HG02759 (cell line): ENCODE results near the gene GBGT1.
A peak's percentile ranks its signal among the peaks of the same experiment; 100 is the strongest.

Source experiments
- ATAC-seq: cut with Tn5 transposase; IDR thresholded peaks from one replicate; pipeline ENCODE4 v1.9.1; 2021; ENCODE audit warnings: mild to moderate bottlenecking, moderate library complexity; ENCODE audit not compliant: unreplicated experiment

The GBGT1 gene

DNA sequence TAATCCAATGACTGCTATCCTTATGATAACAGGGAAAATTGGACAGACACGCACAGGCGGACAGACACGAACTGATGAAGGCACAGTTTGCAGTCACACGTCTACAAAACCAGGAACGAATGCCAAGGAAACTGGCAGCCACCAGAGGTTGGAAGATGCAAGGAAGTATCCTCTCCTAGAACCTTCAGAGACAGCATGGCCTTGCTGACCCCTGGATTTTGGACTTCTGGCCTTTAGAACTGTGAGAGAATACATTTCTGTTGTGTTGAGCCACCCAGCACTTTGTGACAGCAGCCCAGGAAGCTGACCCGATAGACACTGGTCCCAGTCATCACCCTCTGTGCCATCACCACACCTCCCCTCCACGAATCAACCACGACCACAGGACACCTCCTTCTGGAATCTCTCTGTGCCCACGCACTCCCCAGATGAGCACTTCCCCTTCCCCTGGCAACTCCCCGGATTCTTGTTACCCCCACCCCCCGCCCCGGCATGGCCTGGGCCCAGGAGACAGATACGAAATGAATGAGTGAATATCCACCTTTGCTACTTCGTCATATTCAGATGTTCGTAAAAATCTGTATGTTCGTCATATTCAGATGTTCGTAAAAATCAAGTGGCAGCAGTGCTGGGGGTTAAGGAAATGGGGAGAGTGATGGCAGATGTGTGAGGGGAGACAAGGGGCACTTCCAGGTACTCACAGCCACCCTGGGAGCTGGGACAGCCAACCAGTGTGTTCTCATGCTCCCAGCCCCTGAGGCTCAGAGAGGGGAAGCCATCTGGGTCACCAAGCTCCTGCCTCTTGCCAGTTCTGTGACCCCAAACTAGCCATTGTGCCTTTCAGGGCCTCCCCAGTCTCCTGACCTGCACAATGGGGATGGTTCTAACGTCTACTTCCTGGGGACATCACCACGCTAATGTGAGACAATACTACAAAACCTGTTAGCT lies 18.5 kb downstream of the GBGT1 start:
- no peak for ATAC-seq

DNA sequence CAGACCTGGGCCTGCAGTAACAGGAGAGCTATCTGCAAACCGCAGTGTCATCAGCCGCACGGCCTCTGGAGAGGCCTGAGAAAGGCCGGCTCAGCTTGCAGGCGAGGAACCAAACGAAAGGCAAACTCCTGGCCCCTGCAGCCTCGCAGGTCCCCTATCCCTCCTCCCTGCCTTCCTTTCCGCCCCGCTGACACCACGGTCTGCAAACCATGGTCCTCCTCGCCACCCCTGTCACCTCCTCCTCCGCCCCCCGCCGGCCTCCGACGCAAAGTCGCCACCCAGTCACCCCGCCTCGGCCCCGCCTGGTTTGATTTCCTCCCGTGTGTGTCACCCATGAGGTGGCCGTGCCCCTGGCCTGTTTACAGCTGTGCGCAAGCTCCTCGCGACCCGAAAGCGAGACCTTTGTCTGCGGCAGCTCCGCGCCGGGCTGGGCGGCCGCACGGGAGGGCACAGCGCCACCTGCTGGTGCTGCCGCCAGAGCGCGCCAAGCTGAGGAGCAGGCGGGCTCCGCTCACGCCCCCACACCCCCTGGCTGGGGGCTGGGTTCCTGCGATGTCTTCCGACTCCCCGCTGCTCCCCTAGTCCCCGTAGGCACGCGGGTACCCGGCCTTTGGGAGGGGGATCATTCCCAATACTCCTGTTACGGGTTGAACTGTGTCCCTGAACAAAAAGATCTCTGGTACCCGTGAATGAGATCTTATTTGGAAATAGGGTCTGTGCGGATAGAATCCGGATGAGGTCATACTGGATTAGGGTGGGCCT lies 19.4 kb downstream of the GBGT1 start:
- peak; percentile 57 for ATAC-seq

DNA sequence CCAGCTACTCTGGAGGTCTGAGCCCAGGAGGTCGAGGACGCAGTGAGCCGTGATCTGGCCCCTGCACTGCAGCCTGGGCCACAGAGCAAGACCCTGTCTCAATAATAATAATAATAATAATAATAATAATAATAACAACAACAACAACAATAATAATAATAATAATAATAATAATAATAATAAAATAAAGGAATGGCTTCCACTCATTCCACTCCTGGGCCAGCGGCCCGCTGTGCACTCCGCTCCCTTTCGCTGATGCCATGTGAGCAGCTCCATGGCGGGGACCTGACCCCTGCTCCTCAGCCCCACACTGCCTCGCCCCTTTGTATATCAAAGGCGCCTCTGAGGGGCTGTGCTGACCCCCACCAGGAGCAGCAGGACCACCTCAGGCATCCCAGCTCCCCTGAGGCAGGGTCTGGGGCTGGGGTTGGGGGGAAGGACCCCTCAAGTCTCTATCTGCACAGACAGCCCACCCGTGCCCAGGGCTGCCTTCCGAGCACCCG lies 20.0 kb downstream of the GBGT1 start:
- no peak for ATAC-seq

DNA sequence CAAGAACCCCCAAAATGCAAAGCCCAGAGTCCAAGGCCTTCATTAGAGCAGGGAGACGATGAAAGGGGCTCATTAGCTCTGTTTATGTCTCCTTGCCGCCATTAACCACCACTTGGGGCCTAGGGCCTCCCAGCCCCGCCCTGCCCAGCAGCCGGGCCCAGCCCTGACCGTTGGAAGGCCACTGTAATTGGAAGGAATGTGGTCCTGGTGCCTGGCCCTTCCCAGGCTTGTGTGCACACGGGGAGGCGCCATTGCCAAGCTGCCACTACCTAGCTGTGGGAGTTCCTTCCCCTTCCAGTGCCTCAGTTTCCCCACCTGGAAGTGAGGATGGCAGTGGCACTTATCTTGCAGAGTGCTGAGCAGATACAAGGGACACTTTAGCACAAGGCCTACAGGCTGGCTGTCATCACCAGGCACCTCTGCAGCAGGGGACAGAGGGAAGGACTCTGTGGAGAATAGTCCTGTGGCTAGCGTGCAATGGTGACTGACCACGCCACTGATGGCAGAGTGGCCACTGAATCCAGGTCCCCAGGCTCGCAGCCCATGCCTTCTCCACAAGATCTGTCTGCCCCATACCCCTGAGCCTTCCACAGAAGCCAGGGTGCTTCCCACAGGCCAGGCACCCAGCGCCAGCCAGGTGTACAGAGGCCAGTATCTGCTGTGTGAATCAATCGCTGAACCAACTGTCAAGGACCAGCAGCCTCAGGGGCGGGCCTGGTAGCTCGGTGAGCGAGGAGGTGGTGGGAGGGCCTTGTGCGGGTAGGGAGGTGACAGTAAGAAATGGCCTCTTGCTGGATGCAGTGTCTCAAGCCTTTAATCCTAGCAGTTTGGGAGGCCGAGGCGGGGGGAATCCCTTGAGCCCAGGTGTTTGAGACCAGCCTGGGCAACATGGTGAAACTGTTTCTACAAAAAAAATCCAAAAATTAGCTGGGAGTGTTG lies 20.8 kb downstream of the GBGT1 start:
- no peak for ATAC-seq

DNA sequence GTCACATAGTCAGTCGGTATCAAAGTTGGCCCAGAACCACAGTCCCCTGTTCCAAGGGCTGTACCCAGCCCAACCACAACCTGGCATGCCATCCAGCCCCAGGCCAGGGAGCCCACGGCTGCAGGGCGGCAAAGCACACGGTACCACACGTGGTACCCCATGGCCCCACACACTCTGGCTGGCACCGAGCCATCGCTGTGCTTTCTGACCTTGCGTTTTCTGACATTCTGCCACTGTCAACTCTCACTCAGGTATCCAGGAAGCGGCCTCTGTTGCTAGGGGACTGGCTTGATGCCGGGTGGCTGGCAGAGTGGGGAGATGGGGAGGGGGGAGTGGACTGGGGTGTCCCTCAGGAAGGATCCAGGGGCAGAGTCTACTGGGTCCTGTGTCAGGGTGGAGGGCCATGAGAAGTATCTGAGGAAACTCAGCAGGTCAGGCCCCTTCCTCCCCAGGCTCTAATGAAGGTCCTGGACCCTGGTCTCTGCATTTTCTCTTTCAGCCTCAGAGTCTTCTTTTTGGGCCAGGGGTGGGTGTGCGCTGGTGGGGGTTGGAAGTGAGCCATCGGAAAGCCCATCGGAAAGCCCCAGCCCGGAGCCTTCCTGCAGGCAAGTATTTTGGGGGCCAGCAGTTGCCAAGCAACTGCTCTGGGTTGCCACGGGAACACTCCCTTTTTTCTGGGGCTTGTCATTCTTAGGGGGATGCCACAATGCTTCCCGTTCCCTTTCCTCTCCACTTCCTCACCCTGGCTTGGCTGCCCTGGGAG lies 21.7 kb downstream of the GBGT1 start:
- ATAC-seq = no peak

DNA sequence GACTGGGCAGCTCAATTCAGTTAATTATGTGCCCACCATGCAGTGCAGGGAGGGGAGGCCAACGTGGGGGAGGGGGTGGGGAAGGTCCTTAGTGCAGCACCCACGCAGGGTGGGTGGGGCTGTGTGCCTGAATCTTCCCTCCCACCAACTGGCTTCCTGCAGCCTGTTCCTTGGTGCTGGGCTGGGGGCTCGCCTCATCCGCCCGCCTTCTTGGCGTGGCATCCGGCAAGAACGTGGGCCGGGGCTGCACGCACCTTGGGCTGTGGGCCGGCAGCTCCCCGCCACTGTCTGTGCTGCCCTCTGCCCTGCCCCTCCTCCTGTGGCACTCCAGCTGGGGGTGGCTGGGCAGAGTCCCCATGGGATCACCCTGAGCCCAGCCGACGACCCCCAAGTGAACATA lies 23.1 kb downstream of the GBGT1 start:
- ATAC-seq = no peak

DNA sequence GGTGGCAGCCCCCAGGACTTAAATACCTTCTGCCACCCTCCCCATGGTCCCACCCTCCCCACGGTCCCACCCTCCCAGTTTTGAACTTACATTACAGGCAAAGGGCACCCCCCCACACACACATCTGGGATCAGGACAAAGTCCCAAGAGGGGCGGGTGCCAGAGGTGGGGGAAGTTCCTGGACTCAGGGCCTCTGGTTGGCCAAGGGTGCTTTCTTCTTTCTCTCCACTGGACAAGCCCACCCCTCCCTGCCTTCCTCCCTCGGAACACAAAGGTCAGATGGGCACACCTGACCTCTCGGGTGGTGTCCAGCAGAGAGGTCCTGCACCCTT lies 23.6 kb downstream of the GBGT1 start:
- ATAC-seq = no peak

DNA sequence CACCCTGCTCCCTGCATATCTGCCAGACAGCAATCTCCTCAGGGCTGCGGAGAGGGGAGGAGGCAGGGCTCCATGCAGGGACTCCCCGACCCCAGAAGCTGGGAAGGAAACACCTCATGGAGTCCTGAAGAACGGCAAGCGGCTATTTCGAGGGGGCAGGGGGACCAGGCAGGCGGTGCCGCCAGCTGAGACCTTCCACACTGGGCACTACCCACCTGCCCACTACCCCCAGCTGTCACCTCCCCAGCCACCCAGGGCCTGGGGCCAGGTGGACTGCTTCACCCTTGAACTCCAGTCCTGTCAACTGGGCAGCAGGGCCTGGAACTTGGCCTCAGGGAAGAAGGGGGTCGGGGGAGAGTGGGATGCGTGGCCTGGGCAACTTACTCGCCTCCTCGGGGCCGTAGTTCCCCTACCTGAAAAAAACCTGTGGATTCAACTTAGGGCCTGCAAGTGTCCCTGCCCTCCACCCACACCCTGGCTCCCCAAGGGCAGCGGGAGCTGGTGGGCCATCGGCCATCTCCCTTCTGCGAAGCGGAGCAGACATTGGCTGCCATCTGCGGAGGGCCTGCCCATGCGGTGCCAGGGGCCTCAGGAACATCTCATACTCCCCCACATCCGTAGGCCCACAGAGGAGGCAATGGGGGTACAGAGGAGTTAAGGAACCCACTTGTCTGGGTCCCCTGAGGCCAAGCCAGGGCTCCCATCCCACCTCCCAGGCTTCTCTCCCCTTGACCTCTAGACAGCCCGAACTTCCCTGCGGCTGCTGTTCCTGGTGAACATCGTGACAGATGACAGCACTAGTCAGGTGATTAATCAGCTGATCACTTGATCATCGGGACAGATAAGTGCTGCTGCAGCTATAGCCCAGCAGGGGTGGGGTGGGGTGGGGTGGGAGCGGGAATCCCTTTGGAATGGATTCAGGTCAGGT lies 24.2 kb downstream of the GBGT1 start:
- no peak for ATAC-seq

DNA sequence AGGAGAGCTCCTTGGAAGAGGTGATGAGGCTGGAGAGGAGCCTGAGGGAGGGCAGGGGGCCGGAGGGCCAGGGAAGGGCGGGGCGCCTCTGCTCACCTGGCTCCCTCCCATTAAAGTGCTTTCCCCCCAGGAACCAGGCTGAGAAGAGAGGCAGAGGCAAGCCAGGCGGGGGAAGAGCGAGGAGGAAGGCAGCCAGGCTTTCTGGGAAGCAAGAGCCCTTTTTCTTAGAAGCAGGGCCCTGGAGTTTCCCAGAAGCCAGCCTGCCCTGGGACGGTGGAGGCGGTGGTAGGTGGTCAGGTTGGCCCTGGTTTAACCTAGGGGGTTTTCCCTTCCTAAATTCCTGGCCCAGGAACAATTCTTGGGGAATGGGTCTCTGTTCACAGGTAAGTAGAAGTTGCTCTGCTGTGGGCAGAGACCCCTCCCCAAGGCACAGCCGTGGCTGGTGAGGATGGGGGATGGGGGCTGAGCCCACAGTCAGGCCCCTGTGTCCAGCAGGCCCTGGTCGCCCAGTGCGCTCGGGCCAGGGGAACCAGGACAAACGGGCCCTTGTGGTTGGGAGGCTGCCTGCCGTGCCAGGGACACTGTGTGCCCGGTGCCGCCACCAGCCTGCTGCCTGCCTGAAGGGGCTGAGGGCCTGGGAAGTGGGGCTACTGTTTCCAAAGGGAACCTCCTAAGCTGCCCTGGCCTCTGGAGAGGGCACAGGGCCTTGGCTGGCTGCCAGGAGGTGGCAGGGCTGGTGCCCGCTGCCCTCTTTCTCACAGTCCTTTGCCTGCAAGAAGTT lies 26.1 kb downstream of the GBGT1 start:
- ATAC-seq = no peak

DNA sequence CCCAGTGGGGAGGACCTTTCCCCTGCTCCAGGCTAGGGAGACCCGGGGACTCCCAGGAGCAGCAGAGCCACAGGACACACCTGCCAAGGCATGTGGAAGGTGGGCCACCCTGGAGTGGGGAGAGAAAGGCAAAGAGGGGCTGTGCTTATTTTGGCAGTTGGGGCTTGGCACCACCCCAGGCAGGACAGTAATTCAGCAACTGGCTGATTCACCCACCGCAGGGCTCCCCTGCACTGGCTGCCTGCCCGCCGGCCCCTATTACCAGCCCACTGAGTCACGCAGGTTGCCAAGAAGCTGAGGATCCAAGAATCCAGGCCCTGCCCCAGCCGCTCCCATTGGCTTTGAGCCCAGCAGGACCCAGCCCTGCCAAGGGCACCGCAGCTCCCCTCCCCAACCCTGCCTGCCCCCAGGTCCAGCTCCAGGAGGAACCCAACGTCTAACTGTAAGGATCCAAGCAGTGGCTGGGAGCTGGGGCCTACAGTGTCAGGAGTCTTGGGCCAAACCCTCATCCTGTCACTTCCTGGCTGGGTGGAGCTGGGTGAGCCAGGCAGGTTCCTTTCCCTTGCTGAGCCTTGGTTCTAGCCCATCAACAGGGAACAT lies 28.5 kb downstream of the GBGT1 start:
- ATAC-seq = no peak

DNA sequence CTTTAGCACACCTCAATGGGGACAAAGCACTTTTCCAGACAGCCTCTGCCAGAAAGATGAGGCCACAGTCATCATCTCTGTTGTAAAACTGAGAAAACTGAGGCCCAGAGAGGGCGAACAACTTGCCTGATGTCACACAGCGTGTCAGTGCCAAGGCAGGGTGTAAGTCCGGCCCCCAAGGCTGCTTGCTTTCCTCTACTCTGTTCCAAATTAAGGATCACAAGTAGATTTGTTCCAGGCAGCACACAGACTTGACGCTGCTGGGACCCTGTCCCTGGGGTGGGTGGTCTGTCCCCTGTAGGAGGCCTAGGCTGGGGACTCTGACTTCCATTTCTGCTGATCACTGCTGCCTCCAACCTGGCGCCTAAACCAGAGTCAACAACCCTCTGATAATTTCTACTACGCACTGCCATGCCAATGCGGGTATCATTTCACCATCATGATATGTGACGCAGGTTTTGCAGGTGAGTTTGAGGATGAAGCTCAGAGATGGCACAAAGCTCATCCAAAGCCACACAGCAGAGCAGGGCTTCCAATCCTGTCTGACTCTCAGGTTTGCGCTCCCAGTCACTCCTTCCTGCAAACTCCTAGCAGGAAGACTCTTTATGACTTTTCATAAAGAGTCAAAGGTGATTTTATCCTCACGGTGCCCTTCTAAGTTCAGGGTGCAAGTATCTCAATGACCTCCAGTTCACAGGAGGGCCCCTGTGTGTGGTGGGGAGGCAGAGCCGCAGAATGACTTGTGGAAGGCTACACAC lies 29.1 kb downstream of the GBGT1 start:
- ATAC-seq = no peak

DNA sequence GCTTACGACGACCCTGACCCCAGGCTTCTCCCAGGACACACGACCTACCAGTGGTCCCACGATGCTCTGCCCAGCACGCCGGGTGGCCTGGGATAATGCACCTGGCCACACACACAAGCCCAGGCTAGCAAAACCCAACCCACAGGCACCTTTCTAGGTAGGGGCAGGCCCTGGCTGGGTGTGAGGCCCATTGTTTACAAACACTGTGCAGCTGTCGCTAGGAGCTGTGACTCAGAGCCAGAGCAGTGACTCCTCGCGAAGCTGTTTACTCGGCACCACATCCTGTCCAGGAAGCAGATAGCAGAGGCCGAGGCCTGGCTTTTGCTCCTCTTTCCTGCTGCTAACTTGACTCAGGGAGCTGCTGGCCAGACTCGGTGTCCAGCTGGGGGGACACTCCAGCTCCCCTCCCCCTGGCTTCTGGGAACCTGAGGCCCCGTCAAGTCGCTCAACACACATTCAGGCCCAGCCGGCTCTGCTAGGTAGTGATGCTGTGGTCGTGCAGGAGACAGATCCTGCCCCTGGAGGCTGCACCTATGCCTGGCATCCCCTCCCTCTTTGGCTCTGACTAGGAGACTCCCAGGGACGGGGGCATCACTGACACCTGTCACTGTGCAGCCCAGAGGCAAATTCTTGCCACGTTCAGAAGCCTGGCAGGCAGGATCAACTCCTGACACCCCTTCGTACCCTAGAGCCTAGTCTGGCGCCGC lies 29.9 kb downstream of the GBGT1 start:
- ATAC-seq = peak; percentile 87

DNA sequence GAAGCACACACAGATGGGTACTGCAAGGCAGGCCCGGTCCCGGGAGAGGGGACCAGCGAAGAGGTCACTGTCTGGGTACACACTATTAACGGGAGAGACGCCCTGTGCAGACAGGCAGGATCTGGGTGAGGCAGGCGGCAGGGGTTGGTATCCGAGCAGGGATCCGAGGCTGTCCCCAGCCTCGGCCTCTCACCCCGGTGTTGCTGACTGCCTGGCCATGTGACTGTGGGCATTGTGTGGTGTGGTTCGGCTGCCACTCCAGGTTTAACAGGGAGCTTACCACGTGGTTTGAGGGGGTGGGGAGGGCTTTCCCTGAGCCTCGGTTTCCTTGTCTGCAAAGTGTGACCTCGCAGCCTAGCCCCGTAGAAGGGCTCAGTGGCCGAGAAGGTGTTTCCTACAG lies 31.5 kb downstream of the GBGT1 start:
- no peak for ATAC-seq

DNA sequence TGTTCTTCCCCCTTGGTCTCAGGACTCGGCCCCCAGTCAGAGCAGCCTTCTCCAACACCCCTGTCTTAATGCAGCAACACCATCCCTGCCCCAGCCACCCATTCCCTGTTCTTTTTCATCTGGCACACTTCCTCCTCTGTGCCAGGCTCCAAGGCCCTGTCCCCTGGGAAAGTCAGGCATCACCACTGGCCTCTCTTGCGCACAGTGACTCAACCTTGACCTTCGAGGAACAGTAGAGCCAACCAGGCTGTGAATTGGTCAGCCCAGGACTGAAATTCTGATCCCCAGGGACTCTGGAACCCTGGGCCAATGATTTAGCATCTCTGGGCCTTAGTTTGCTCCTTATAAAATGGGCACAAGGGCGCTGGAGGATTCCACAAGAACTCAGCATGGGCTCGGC lies 32.2 kb downstream of the GBGT1 start:
- ATAC-seq = no peak

DNA sequence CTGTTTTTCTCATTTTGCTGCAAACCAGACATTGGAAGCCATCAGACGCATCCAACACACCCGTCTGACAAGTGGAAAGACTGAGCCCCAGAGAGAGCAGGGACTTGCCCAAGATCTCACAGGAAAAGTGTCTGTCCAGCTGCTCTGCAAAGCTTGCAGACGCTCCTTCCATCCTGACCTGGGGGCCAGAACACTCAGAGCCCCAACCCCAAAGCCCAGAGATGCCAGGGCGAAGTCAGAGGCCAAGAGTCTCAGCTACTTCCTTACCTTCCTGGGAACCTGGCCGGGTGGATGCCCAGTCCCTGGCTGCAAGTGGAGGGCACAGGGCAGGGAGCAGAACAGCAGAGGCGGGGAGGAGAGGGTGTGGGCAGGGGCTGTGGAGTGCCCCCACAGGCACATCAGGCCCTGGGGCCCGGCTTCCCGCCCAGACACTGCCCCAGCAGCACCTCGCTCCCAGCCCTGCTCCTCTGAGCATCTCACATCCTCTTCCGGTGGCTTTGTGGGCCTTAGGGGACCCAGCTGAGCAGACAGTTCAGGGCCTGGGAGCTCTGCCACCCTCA lies 32.9 kb downstream of the GBGT1 start:
- no peak for ATAC-seq
